ENCODE measurements around the gene SMCO3.

DNA sequence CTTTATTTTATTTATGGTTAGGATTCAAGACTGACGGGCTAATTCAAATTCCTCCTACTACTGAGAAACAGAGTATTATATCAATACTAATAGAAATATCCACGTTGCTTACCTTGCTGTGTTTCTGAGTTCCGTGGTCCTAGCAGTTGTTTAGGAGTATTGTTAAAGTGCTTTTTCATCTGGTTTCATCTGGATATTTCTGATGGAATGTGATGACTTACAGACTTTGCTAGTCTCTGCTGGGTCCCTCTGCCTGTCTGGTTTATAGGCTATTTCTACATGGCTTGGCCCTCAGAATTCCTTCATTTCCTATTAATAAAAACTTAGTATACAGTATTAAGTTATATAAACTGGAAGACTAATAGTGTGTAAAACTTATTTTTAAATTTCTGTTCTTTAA is at the start of gene SMCO3:
- TF ChIP-seq, protein P1, sequence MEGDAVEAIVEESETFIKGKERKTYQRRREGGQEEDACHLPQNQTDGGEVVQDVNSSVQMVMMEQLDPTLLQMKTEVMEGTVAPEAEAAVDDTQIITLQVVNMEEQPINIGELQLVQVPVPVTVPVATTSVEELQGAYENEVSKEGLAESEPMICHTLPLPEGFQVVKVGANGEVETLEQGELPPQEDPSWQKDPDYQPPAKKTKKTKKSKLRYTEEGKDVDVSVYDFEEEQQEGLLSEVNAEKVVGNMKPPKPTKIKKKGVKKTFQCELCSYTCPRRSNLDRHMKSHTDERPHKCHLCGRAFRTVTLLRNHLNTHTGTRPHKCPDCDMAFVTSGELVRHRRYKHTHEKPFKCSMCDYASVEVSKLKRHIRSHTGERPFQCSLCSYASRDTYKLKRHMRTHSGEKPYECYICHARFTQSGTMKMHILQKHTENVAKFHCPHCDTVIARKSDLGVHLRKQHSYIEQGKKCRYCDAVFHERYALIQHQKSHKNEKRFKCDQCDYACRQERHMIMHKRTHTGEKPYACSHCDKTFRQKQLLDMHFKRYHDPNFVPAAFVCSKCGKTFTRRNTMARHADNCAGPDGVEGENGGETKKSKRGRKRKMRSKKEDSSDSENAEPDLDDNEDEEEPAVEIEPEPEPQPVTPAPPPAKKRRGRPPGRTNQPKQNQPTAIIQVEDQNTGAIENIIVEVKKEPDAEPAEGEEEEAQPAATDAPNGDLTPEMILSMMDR (conservative IDR thresholded peaks at IDR 0.05; ENCODE audit: low read depth, low read length): no peak
- TF ChIP-seq EZH2 (IDR thresholded peaks at IDR 0.05; ENCODE audit: low read length, unreplicated experiment): no peak
